ENCODE measurements around the gene CTAGE1.

The CTAGE1 gene

DNA sequence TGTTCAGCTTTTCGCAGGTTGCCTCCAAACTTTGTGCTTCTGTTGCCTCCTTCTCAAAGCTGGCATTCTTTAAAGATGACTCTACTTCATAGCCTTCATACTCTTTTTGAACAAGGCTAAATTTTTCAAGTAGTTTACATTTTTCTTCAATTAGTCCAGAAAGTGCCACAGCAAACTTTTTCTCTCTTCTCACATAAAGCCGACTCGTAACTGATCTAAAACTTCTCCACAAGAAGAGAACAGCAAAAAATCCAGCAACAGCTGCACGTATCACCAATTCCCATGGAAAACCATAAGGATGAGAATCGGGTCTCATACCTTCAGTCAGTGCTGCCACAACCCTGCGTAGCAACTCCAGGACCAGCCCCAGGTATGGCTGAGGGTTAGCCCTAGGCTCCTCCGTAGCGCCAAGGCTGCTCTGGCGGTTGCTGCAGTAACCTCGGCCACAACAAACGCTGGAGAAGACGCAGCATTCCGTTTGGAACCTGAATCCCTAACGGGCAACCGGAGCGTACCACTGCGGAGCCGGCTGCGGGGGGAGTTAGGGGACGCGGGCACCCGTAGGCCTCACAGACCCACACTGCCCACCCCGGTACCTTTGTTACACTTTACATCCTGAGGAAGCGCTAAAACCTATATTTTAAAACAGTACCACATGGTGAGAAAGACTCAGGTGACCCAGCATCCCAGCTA lies at the start of gene CTAGE1:
Gene CTAGE1 (minus strand): TSS at position 420 of the 693 bp plus-strand sequence. CDS start 104 bp downstream, at position 316.
- TF ChIP-seq TCF12 (IDR thresholded peaks at IDR 0.05; ENCODE audit: low read depth) (no peak), RAD21 (IDR thresholded peaks at IDR 0.05; ENCODE audit: low read depth) (no peak), CEBPB (IDR thresholded peaks at IDR 0.05) (no peak), FOXM1 (IDR thresholded peaks at IDR 0.05; ENCODE audit: borderline replicate concordance, low read depth) (no peak), CREB1 (IDR thresholded peaks at IDR 0.05; ENCODE audit: low read depth) (no peak), YY1 (IDR thresholded peaks at IDR 0.05; ENCODE audit: low read depth) (no peak)

GRCh38 chr18:22466608-22467395 lies 49.1 kb upstream of the CTAGE1 start:
- TF ChIP-seq TEAD4 (IDR thresholded peaks at IDR 0.05) (0 out of 2 replicates have a peak, but pooled peaks have one; percentile 12), CREB1 (IDR thresholded peaks at IDR 0.05; ENCODE audit: low read depth) (no peak), TAF1 (IDR thresholded peaks at IDR 0.05; ENCODE audit: low read depth) (no peak), CEBPB (IDR thresholded peaks at IDR 0.05) (no peak), TCF12 (IDR thresholded peaks at IDR 0.05; ENCODE audit: low read depth) (no peak), REST (IDR thresholded peaks at IDR 0.05; ENCODE audit: low read depth) (no peak), ZBTB7A (IDR thresholded peaks at IDR 0.05; ENCODE audit: low read depth) (no peak), USF1 (IDR thresholded peaks at IDR 0.05) (no peak), YY1 (IDR thresholded peaks at IDR 0.05; ENCODE audit: low read depth) (no peak), RAD21 (IDR thresholded peaks at IDR 0.05; ENCODE audit: low read depth) (no peak), EGR1 (IDR thresholded peaks at IDR 0.05) (no peak), FOXM1 (IDR thresholded peaks at IDR 0.05; ENCODE audit: borderline replicate concordance, low read depth) (no peak), EP300 (IDR thresholded peaks at IDR 0.05; ENCODE audit: borderline replicate concordance) (no peak)
- TF ChIP-seq, protein P1, sequence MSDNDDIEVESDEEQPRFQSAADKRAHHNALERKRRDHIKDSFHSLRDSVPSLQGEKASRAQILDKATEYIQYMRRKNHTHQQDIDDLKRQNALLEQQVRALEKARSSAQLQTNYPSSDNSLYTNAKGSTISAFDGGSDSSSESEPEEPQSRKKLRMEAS (IDR thresholded peaks at IDR 0.05), result peak; percentile 39; the same call in 1 of the 2 replicates

- TF ChIP-seq REST (IDR thresholded peaks at IDR 0.05; ENCODE audit: low read depth), result no peak
- no peak for TF ChIP-seq FOXM1 (IDR thresholded peaks at IDR 0.05; ENCODE audit: borderline replicate concordance, low read depth)
- TF ChIP-seq YY1 (IDR thresholded peaks at IDR 0.05; ENCODE audit: low read depth), result no peak
- no peak for TF ChIP-seq TAF1 (IDR thresholded peaks at IDR 0.05; ENCODE audit: low read depth)
- no peak for TF ChIP-seq CEBPB (IDR thresholded peaks at IDR 0.05)
- TF ChIP-seq USF1 (IDR thresholded peaks at IDR 0.05), result peak; percentile 84
Measured at GRCh38 chr18:22465859-22466457, 48.2 kb upstream of the CTAGE1 start.

GRCh38 chr18:22463076-22463475 lies 45.4 kb upstream of the CTAGE1 start:
- TF ChIP-seq ZBTB7A (IDR thresholded peaks at IDR 0.05; ENCODE audit: low read depth) (no peak), CEBPB (IDR thresholded peaks at IDR 0.05) (no peak), RAD21 (IDR thresholded peaks at IDR 0.05; ENCODE audit: low read depth) (no peak), TEAD4 (IDR thresholded peaks at IDR 0.05) (no peak), CREB1 (IDR thresholded peaks at IDR 0.05; ENCODE audit: low read depth) (no peak), USF1 (IDR thresholded peaks at IDR 0.05) (no peak), EGR1 (IDR thresholded peaks at IDR 0.05) (no peak), FOXM1 (IDR thresholded peaks at IDR 0.05; ENCODE audit: borderline replicate concordance, low read depth) (no peak)
- TF ChIP-seq, protein P1 (IDR thresholded peaks at IDR 0.05), result no peak

DNA sequence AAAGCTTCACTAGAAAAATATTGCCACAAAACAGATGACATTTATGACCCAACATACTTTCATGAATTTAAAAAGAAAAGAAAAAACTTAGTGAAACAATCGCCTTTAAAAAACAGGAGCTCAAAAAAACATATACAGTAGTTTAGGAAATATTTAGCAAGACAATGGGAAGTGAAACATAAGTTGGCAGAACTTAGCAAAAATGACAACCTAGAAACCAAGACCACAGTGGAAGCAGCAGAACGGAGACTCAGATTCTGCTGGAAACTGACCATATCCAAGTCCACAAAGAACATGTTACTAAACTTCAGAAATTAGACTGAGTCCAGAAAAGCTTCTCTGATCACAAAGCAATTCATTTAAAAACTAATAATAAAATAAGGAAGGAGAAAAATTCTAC lies 41.8 kb upstream of the CTAGE1 start:
- no peak for TF ChIP-seq EP300 (IDR thresholded peaks at IDR 0.05; ENCODE audit: borderline replicate concordance)
- TF ChIP-seq YY1 (IDR thresholded peaks at IDR 0.05; ENCODE audit: low read depth), result no peak
- no peak for TF ChIP-seq TEAD4 (IDR thresholded peaks at IDR 0.05)
- TF ChIP-seq, protein P1 (IDR thresholded peaks at IDR 0.05), result no peak
- TF ChIP-seq TCF12 (IDR thresholded peaks at IDR 0.05; ENCODE audit: low read depth), result no peak
- TF ChIP-seq USF1 (IDR thresholded peaks at IDR 0.05), result no peak
- no peak for TF ChIP-seq RAD21 (IDR thresholded peaks at IDR 0.05; ENCODE audit: low read depth)
- TF ChIP-seq ZBTB7A (IDR thresholded peaks at IDR 0.05; ENCODE audit: low read depth), result no peak
- TF ChIP-seq NFIC (IDR thresholded peaks at IDR 0.05), result no peak
- no peak for TF ChIP-seq TAF1 (IDR thresholded peaks at IDR 0.05; ENCODE audit: low read depth)
- no peak for TF ChIP-seq REST (IDR thresholded peaks at IDR 0.05; ENCODE audit: low read depth)
- TF ChIP-seq FOXM1 (IDR thresholded peaks at IDR 0.05; ENCODE audit: borderline replicate concordance, low read depth), result no peak
- TF ChIP-seq CEBPB (IDR thresholded peaks at IDR 0.05), result no peak

All from Ishikawa (cell line).